HepG2 (cell line): Measurements from ENCODE around the gene HIVEP2. TPM values are rescaled to one million over a fixed set of nuclear protein-coding genes. Genes with fewer than 3 reads are reported as not detected.

Source experiments
- BORCS8-MEF2B ChIP-seq: sonication (generic); formaldehyde crosslinking; IDR thresholded peaks from 2 replicates; pipeline ENCODE4 v1.8.0; 2022; ENCODE audit warnings: mild to moderate bottlenecking, missing genetic modification reagents
- BRCA1 ChIP-seq: sonication (generic); formaldehyde crosslinking; IDR thresholded peaks from 2 replicates; pipeline ENCODE4 v1.4.0; 2020; ENCODE audit warnings: missing genetic modification reagents
- HMGA1 ChIP-seq: sonication (generic); formaldehyde crosslinking; conservative IDR thresholded peaks from 2 replicates; pipeline ENCODE4 v1.4.0; 2020; ENCODE audit warnings: missing genetic modification reagents
- KLF9 ChIP-seq: IDR thresholded peaks from 2 replicates; pipeline ENCODE4 v1.6.1; 2016; ENCODE audit warnings: low read depth
- MTA1 ChIP-seq: sonication (generic); formaldehyde crosslinking; IDR thresholded peaks from 2 replicates; pipeline ENCODE4 v1.4.0; 2020; ENCODE audit warnings: missing genetic modification reagents, mild to moderate bottlenecking, borderline replicate concordance
- RAD51 ChIP-seq: fragments of 450-650 bp; IDR thresholded peaks from 2 replicates; pipeline ENCODE4 v1.6.1; 2016; ENCODE audit warnings: borderline replicate concordance
- REL ChIP-seq: sonication (generic); formaldehyde crosslinking; conservative IDR thresholded peaks from 2 replicates; pipeline ENCODE4 v1.8.0; 2022; ENCODE audit warnings: mild to moderate bottlenecking, missing genetic modification reagents, moderate library complexity
- ZMAT3 ChIP-seq: sonication (generic); formaldehyde crosslinking; conservative IDR thresholded peaks from 2 replicates; pipeline ENCODE4 v1.7.0; 2021; ENCODE audit warnings: missing genetic modification reagents
- ZMYM4 ChIP-seq: sonication (generic); formaldehyde crosslinking; IDR thresholded peaks from 2 replicates; pipeline ENCODE4 v1.8.1; 2023; ENCODE audit warnings: mild to moderate bottlenecking, missing genetic modification reagents
- ZNF256 ChIP-seq: sonication (generic); formaldehyde crosslinking; conservative IDR thresholded peaks from 2 replicates; pipeline ENCODE4 v1.4.0; 2020; ENCODE audit warnings: missing genetic modification reagents
- ZNF441 ChIP-seq: sonication (generic); formaldehyde crosslinking; IDR thresholded peaks from 2 replicates; pipeline ENCODE4 v1.7.0; 2021; ENCODE audit warnings: missing genetic modification reagents, borderline replicate concordance
- ZZZ3 ChIP-seq: sonication (generic); formaldehyde crosslinking; IDR thresholded peaks from 2 replicates; pipeline ENCODE4 v1.4.0; 2020; ENCODE audit warnings: missing genetic modification reagents, mild to moderate bottlenecking, borderline replicate concordance
- polyA plus RNA-seq, 8 experiments: library from polyadenylated mRNA; depleted of rRNA in 3 of 8; stranded (reverse) in 7 of 8; unstranded in 1 of 8; fragments of >200 nt; fragmentation: Illumina TruSeq in 4 of 8; extraction: Trizol in 4 of 8; gene quantifications; 2 replicates each; pipeline versions ENCODE4 v1.2.1 to v1.2.3, GENCODE V29; 2011 to 2016; ENCODE audit warnings: low read depth in 4 of 8, missing spikeins in 1 of 8, mixed read lengths in 1 of 8; ENCODE audit not compliant: insufficient read depth in 1 of 8
- total RNA-seq, 5 experiments: library from RNA; depleted of rRNA; stranded (reverse); fragments of >200 nt; fragmentation: Illumina TruSeq; extraction: Trizol; gene quantifications; 2 replicates each; pipeline ENCODE4 v1.2.3, GENCODE V29; 2016; ENCODE audit warnings: low read depth in 1 of 5
- TF ChIP-seq, protein P1 (sequence below): sonication (generic); formaldehyde crosslinking; IDR thresholded peaks from 2 replicates; pipeline ENCODE4 v1.4.0; 2020; ENCODE audit warnings: mild to moderate bottlenecking, missing genetic modification reagents
- TF ChIP-seq, protein P2 (sequence below): IDR thresholded peaks from 2 replicates; pipeline ENCODE4 v1.6.1; 2016; ENCODE audit warnings: mild to moderate bottlenecking
- TF ChIP-seq, protein P3 (sequence below): IDR thresholded peaks from 2 replicates; pipeline ENCODE4 v1.6.1; 2016; ENCODE audit warnings: mild to moderate bottlenecking, missing biosample characterization, missing genetic modification reagents
- TF ChIP-seq, protein P4 (sequence below): sonication (generic); formaldehyde crosslinking; IDR thresholded peaks from 2 replicates; pipeline ENCODE4 v1.4.0; 2020; ENCODE audit warnings: missing genetic modification reagents, low read depth, mild to moderate bottlenecking, borderline replicate concordance
- TF ChIP-seq, protein P5 (sequence below): sonication (generic); formaldehyde crosslinking; IDR thresholded peaks from 2 replicates; pipeline ENCODE4 v1.4.0; 2020; ENCODE audit warnings: missing genetic modification reagents, borderline replicate concordance

HIVEP2 gene
- total and polyA plus RNA-seq, 2 of the 13 experiments (the other 11 are each of a cell fraction or from before 2014, with no cell fraction given) = 3.4 to 12.9 TPM

DNA sequence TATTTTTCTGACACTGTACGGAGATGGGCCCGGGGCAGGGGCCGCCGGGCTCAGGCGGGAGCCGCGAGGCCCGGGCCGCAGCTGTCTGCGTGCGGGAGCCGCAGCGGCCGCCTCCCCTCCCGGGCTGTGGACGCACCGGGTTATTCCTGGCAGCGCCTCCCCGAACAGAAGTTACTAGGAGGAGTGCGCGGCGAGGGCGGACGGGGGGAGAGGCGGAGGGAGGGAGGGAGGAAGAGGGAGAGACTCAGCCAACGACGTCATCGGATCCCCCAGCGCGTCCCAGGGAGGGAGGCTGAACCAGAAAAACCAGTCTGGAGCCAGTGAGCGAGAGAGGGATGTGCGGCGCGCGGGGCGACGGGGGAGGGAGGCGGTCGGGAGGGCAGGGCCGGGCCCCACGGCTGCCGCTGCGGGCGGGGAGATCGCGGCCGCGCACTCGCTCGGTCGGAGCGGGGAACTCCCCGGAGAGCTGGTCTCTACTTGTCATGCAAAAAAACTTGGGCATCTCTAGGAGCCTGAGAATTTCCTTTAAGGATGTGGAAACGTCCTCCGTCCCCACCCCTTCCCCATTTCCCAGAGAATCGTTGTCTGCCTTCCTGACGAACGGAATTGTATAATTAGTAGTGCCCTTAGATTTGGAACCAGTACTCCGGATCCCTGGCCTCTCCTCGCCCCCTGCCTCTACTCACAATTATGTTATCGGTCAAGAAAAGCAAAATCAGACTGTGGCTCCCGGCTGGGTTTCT, 1.4 kb upstream of the HIVEP2 start (continued):
- TF ChIP-seq, protein P1, sequence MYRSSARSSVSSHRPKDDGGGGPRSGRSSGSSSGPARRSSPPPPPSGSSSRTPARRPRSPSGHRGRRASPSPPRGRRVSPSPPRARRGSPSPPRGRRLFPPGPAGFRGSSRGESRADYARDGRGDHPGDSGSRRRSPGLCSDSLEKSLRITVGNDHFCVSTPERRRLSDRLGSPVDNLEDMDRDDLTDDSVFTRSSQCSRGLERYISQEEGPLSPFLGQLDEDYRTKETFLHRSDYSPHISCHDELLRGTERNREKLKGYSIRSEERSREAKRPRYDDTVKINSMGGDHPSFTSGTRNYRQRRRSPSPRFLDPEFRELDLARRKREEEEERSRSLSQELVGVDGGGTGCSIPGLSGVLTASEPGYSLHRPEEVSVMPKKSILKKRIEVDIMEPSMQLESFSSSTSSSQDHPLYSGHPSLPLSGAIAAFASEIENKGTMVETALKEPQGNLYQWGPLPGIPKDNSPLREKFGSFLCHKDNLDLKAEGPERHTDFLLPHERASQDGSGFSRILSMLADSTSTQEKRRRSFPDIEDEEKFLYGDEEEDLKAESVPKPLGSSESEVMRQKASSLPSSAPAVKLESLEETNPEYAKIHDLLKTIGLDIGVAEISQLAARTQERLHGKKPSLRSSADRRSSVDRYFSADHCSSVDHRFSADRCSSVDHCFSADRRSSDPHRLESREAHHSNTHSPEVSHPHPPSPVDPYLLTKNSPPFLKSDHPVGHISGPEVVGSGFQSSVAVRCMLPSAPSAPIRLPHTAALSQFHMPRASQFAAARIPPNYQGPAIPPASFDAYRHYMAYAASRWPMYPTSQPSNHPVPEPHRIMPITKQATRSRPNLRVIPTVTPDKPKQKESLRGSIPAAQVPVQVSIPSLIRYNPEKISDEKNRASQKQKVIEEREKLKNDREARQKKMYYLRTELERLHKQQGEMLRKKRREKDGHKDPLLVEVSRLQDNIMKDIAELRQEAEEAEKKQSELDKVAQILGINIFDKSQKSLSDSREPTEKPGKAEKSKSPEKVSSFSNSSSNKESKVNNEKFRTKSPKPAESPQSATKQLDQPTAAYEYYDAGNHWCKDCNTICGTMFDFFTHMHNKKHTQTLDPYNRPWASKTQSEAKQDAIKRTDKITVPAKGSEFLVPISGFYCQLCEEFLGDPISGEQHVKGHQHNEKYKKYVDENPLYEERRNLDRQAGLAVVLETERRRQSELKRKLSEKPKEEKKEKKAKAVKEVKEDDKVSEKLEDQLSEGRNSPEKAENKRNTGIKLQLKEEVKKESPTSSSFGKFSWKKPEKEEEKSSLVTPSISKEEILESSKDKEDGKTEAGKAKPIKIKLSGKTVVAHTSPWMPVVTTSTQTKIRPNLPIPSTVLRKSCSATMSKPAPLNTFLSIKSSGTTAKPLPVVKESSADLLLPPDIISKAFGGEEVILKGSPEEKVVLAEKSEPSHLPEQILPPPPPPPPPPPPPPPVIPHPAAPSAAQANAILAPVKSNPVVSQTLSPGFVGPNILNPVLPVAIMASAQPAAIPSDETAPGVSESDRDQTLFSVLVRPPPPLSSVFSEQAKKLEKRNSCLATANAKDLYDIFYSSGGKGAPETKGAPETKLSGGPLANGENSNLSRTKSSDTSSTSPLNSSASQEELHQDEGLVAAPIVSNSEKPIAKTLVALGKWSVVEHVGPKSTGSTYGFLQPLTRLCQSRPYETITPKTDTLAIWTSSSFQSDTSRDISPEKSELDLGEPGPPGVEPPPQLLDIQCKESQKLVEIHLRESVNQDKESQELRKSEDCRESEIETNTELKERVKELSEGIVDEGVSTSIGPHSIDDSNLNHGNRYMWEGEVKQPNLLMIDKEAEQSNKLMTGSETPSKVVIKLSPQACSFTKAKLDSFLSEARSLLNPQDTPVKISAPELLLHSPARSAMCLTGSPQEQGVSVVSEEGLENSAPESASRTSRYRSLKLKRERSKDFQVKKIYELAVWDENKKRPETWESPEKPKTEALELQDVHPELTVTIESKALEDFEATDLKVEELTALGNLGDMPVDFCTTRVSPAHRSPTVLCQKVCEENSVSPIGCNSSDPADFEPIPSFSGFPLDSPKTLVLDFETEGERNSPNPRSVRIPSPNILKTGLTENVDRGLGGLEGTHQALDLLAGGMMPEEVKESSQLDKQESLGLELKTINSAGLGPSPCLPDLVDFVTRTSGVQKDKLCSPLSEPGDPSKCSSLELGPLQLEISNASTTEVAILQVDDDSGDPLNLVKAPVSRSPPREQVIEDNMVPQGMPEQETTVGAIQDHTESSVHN (CRISPR knock-in tag) = no peak
- TF ChIP-seq, protein P2, sequence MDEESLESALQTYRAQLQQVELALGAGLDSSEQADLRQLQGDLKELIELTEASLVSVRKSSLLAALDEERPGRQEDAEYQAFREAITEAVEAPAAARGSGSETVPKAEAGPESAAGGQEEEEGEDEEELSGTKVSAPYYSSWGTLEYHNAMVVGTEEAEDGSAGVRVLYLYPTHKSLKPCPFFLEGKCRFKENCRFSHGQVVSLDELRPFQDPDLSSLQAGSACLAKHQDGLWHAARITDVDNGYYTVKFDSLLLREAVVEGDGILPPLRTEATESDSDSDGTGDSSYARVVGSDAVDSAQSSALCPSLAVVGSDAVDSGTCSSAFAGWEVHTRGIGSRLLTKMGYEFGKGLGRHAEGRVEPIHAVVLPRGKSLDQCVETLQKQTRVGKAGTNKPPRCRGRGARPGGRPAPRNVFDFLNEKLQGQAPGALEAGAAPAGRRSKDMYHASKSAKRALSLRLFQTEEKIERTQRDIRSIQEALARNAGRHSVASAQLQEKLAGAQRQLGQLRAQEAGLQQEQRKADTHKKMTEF (CRISPR knock-in tag) = peak; percentile 58; the same call in 1 of the 2 replicates
- TF ChIP-seq HMGA1 (CRISPR knock-in tag) (no peak), ZMYM4 (CRISPR knock-in tag) (peak; percentile 70), ZZZ3 (no peak), KLF9 (CRISPR knock-in tag) (no peak), ZNF256 (CRISPR knock-in tag) (no peak), RAD51 (no peak), BORCS8-MEF2B (CRISPR knock-in tag) (0 out of 2 replicates have a peak, but pooled peaks have one; percentile 7), ZNF441 (no peak; the same call in 1 of the 2 replicates), ZMAT3 (CRISPR knock-in tag) (no peak), MTA1 (no peak), REL (no peak), BRCA1 (CRISPR knock-in tag) (no peak)
- TF ChIP-seq, protein P3, sequence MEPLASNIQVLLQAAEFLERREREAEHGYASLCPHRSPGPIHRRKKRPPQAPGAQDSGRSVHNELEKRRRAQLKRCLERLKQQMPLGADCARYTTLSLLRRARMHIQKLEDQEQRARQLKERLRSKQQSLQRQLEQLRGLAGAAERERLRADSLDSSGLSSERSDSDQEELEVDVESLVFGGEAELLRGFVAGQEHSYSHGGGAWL (CRISPR knock-in tag) = peak; percentile 67
- TF ChIP-seq, protein P4, sequence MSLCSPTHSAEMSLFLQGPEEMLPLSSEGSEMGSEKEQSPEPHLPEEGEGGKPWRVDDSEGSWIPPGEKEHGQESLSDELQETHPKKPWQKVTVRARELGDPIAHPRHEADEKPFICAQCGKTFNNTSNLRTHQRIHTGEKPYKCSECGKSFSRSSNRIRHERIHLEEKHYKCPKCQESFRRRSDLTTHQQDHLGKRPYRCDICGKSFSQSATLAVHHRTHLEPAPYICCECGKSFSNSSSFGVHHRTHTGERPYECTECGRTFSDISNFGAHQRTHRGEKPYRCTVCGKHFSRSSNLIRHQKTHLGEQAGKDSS (CRISPR knock-in tag) = no peak
- TF ChIP-seq, protein P5, sequence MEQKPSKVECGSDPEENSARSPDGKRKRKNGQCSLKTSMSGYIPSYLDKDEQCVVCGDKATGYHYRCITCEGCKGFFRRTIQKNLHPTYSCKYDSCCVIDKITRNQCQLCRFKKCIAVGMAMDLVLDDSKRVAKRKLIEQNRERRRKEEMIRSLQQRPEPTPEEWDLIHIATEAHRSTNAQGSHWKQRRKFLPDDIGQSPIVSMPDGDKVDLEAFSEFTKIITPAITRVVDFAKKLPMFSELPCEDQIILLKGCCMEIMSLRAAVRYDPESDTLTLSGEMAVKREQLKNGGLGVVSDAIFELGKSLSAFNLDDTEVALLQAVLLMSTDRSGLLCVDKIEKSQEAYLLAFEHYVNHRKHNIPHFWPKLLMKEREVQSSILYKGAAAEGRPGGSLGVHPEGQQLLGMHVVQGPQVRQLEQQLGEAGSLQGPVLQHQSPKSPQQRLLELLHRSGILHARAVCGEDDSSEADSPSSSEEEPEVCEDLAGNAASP (CRISPR knock-in tag) = 0 out of 2 replicates have a peak, but pooled peaks have one; percentile 34
